ENCODE data around the gene GNAS-AS1.

The GNAS-AS1 gene

GRCh38 chr20:58813369-58813768, 37.3 kb downstream of the GNAS-AS1 start:
- no peaks in the 10 kb centered on the region for H3K27me3 ChIP-seq (ENCODE audit: low read length)
- no peaks in the 10 kb centered on the region for H3K9me2 ChIP-seq (replicated peaks; ENCODE audit: insufficient read depth, low read length)
- no peak overlapping the region for H3K27ac ChIP-seq (ENCODE audit: low read depth, low read length)
- H3K79me2 ChIP-seq (ENCODE audit: insufficient read depth, low read length): no peaks in the 10 kb centered on the region
- no peaks in the 10 kb centered on the region for H3F3A ChIP-seq (ENCODE audit: insufficient read depth)
- no peaks in the 10 kb centered on the region for H3K9me3 ChIP-seq (ENCODE audit: insufficient read depth, low read length)
- no peaks in the 10 kb centered on the region for H3K36me3 ChIP-seq (ENCODE audit: low read length)
- no peak overlapping the region for H2AFZ ChIP-seq (ENCODE audit: low read depth, low read length, severe bottlenecking)
- H3K4me3 ChIP-seq (ENCODE audit: insufficient read depth, low read length, poor library complexity, severe bottlenecking): no peak overlapping the region
- H4K20me1 ChIP-seq (ENCODE audit: low read depth, low read length): no peaks in the 10 kb centered on the region
- no peak overlapping the region for H3K4me2 ChIP-seq (ENCODE audit: low read depth, low read length, poor library complexity, severe bottlenecking)
- no peak overlapping the region for H3K9ac ChIP-seq (ENCODE audit: low read length)
- TF ChIP-seq EZH2phosphoT487 (conservative IDR thresholded peaks at IDR 0.05; ENCODE audit: low read length) (no peak), CTCF (IDR thresholded peaks at IDR 0.05; ENCODE audit: insufficient read depth, low read length, poor library complexity, severe bottlenecking) (no peak)

- Histone ChIP-seq H3K27me3 (ENCODE audit: low read length) (no peaks in the 10 kb centered on the region), H3K9ac (ENCODE audit: low read length) (no peak overlapping the region), H3K9me2 (replicated peaks; ENCODE audit: insufficient read depth, low read length) (no peaks in the 10 kb centered on the region), H2AFZ (ENCODE audit: low read depth, low read length, severe bottlenecking) (no peak overlapping the region), H3K79me2 (ENCODE audit: insufficient read depth, low read length) (no peaks in the 10 kb centered on the region), H3K4me2 (ENCODE audit: low read depth, low read length, poor library complexity, severe bottlenecking) (no peak overlapping the region), H3K27ac (ENCODE audit: low read depth, low read length) (no peak overlapping the region), H3K4me3 (ENCODE audit: insufficient read depth, low read length, poor library complexity, severe bottlenecking) (no peak overlapping the region), H3K36me3 (ENCODE audit: low read length) (no peaks in the 10 kb centered on the region), H3K9me3 (ENCODE audit: insufficient read depth, low read length) (no peaks in the 10 kb centered on the region), H4K20me1 (ENCODE audit: low read depth, low read length) (no peaks in the 10 kb centered on the region), H3F3A (ENCODE audit: insufficient read depth) (no peaks in the 10 kb centered on the region)
- TF ChIP-seq EZH2phosphoT487 (conservative IDR thresholded peaks at IDR 0.05; ENCODE audit: low read length) (no peak), CTCF (IDR thresholded peaks at IDR 0.05; ENCODE audit: insufficient read depth, low read length, poor library complexity, severe bottlenecking) (no peak)
These were observed 39.4 kb downstream of the GNAS-AS1 start for GRCh38 chr20:58811334-58811733.

- Histone ChIP-seq H3K4me2 (ENCODE audit: low read depth, low read length, poor library complexity, severe bottlenecking) (no peak overlapping the region), H3K9ac (ENCODE audit: low read length) (no peak overlapping the region), H3K36me3 (ENCODE audit: low read length) (no peaks in the 10 kb centered on the region)
These were observed 39.8 kb downstream of the GNAS-AS1 start for GRCh38 chr20:58810879-58811250.

More at GRCh38 chr20:58810879-58811250, 39.8 kb downstream of the GNAS-AS1 start:
- Histone ChIP-seq H4K20me1 (ENCODE audit: low read depth, low read length) (no peaks in the 10 kb centered on the region), H3K9me2 (replicated peaks; ENCODE audit: insufficient read depth, low read length) (no peaks in the 10 kb centered on the region), H3F3A (ENCODE audit: insufficient read depth) (no peaks in the 10 kb centered on the region), H2AFZ (ENCODE audit: low read depth, low read length, severe bottlenecking) (no peak overlapping the region), H3K27me3 (ENCODE audit: low read length) (no peaks in the 10 kb centered on the region), H3K4me3 (ENCODE audit: insufficient read depth, low read length, poor library complexity, severe bottlenecking) (no peak overlapping the region), H3K79me2 (ENCODE audit: insufficient read depth, low read length) (no peaks in the 10 kb centered on the region), H3K27ac (ENCODE audit: low read depth, low read length) (no peak overlapping the region), H3K9me3 (ENCODE audit: insufficient read depth, low read length) (no peaks in the 10 kb centered on the region)
- no peak for TF ChIP-seq EZH2phosphoT487 (conservative IDR thresholded peaks at IDR 0.05; ENCODE audit: low read length)
- no peak for TF ChIP-seq CTCF (IDR thresholded peaks at IDR 0.05; ENCODE audit: insufficient read depth, low read length, poor library complexity, severe bottlenecking)

Data from SU-DHL-6 (cell line).